ENCODE measurements around the gene SAA4.
"Not testable (repeated sequence)": the region's sequence is repeated elsewhere in the genome, so short reads cannot be mapped to it uniquely, and the experiment has no call there.

SAA4 gene, protein sequence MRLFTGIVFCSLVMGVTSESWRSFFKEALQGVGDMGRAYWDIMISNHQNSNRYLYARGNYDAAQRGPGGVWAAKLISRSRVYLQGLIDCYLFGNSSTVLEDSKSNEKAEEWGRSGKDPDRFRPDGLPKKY

DNA sequence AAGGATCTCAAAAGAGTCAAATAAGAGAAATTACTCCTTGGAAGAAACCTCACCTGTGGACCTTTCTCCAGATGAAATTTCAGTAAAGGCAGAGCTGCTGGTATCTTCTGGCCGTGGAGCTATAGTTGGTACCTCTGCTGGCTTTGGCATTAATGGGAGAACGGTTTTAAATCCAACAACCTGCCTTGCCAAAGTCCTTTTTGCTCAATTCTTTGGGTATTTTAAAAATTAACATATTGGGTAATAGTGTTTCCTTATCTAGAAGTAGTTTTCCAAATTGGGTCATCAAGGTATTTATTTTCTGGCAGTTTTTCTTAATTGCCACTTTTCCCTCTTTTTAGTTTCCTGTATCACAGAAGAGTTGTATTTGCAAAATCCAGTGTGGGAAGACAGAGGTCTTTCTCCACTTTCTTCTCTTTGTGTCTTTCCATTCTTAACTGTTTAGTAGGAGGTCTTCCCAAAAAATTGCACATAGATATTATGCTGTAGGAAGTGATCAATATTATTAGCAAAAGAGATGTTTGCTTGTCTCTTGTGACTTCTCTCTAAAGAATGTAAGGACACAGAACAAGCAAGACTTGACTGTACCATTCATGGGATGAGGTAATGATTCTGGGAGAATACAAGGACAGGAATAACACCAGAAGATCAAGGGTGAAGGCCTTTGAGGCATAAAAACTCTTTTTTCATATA, at the start of gene SAA4:
Gene SAA4 (minus strand): TSS at position 139 of the 693 bp plus-strand sequence. CDS start 876 bp downstream, outside the sequence.
- DNase-seq (ENCODE audit: low spot score) = no peak

DNA sequence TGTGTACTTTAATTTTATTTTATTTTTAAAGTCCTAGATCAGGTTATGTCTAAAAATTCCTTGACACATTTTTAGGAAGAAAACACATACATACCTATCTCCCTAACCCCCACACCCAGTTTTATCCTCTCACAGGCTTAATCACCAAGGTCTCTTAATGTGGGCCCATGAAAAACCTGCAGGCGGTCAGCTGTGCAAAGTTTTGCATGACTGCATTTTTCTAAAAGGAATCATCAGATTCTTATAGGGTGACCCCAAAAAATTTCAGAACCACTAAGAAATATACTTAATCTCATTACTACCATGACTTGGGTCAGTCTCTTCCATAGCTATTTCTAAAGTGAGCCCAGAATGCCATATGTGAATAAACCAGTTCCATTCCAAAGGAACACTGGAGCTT, 49.2 kb upstream of the SAA4 start:
- DNase-seq (ENCODE audit: low spot score) = no peak

GRCh38 chr11:18282626-18283025, 46.0 kb upstream of the SAA4 start:
- DNase-seq (ENCODE audit: low spot score) = no peak

GRCh38 chr11:18280438-18281045, 43.9 kb upstream of the SAA4 start:
- no peak for DNase-seq (ENCODE audit: low spot score)

- no peak for DNase-seq (ENCODE audit: low spot score)
Observed at GRCh38 chr11:18277565-18278271, 41.1 kb upstream of the SAA4 start.

GRCh38 chr11:18271206-18271605, 34.6 kb upstream of the SAA4 start:
- no peak for DNase-seq (ENCODE audit: low spot score)

- DNase-seq (ENCODE audit: low spot score) = no peak
Observed at GRCh38 chr11:18270102-18270501, 33.5 kb upstream of the SAA4 start.

DNA sequence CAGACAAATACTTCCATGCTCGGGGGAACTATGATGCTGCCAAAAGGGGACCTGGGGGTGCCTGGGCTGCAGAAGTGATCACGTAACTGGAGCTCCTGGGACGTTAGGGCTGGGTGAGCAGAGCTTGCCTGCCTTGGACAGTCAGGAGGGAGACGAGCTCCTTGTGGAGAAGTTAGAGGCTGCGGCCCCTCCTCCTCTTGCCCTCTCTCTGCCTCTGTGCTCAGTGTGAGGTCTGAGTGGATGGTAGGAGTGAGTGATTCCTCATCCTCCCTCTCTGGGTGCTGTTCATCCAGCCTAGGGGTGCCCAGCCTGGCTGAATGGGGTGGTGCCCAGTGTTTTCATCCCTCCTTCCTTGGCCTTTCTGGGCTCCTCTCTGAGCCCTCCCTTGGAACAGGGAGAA, 32.6 kb upstream of the SAA4 start:
- not testable (repeated sequence) for DNase-seq (ENCODE audit: low spot score)

DNA sequence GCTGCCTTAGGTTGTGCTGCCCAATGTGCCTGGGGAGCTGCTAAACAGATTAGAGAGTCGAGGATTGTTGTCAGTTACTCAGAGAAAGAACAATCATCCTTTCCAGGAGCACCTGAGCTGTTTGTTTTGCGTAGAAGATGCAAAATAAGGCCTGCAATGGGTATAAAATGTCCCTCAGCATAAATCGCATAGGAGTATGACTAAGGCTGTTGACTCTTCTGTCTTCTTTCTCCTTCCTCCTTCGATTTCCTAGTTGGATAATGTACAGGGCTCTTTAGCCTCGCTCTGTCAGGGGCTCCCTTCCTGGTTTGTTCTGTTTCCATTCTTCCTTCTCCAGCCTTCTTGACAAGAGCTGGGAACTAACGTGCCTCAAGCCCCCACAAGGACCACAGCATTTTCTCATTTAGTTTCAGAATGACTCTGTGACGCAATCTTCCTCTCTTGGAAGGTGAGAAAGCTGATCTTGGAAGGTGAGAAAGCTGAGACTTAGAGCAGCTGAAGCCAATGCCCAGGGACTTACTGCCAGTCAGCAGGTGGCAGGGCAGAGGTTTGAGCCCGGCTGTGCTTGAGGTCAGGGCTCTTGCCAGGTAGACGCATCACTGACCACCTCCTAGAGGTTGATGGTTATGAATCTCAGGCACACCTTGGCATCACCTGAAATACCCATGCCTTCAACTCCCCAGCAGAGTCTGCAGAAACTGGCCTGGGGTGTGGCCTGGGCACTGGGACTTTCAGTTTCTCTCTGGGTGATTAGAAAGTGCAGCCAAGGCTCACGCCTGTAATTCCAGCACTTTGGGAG, 30.9 kb upstream of the SAA4 start:
- not testable (repeated sequence) for DNase-seq (ENCODE audit: low spot score)

- DNase-seq (ENCODE audit: low spot score) = no peak
Observed at GRCh38 chr11:18265949-18266348, 29.3 kb upstream of the SAA4 start, which contains the start of gene SAA1. Gene SAA1 (plus strand): TSS chr11:18266264. CDS start chr11:18266888, 624 bp downstream.

DNA sequence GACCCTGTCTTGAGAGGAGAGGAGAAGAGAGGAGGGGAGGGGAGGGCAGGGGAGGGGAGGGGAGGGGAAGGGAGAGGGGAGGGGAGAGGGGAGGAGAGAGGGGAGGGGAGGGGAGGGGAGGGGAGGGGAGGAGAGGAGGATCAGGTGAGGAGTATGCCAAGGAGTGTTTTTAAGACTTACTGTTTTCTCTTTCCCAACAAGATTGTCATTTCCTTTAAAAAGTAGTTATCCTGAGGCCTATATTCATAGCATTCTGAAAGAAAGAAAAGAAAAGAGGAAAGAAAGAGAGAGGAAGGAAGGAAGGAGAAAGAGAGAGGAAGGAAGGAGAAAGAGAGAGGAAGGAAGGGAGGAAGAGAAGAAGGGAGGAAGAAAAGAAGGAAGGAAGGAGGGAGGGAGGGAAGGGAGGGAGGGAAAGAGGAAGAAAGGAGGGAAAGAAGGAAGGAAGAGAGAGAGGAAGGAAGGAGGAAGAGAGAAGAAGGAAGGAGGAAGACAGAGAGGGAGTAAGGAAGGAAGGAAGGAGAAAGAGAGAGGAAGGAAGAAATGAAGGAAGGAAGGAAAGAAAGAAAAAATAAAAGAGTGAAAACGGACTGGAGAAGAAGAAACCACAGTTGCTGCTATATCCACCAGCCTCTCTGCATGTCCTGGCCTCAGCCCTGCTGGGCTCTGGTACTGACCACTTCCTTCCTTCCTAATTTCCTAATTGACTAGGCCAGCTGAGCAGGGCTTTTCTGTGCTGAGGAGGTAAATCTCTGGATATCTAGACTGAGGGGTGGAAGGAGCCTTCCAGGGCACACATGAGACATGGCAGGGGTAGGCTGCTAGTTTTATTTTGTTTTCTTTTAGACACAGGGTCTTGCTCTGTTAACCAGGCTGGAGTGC, 28.3 kb upstream of the SAA4 start:
- DNase-seq (ENCODE audit: low spot score) = no peak

DNA sequence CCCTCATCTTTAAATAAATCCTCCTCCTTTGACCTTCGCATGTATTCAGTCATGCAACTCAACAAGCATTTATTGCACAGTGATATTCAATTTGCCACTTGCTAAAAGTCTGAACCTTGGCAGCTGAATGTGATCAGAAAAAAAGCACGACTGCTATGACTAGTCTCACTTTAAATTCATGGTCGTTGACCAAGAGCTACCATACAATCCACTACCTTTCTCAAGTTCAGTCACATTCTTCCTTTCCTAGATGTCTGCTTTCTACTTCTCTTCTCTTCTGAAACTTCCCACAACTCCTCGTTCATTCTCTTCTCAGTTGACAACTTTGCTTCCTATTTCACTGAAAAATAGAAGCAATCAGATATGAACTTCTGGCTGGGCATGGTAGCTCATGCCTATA, 27.4 kb upstream of the SAA4 start:
- no peak for DNase-seq (ENCODE audit: low spot score)

DNA sequence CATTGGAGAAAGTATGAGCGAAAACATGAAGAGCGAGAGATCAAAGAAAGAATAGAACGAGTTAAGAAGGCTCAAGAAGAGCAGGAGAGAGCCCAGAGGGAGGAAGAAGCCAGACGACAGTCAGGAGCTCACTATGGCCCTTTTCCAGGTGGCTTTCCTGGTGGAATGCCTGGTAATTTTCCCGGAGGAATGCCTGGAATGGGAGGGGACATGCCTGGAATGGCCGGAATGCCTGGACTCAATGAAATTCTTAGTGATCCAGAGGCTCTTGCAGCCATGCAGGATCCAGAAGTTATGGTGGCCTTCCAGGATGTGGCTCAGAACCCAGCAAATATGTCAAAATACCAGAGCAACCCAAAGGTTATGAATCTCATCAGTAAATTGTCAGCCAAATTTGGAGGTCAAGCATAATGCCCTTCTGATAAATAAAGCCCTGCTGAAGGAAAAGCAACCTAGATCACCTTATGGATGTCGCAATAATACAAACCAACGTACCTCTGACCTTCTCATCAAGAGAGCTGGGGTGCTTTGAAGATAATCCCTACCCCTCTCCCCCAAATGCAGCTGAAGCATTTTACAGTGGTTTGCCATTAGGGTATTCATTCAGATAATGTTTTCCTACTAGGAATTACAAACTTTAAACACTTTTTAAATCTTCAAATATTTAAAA, 26.2 kb upstream of the SAA4 start:
- DNase-seq (ENCODE audit: low spot score) = not testable (repeated sequence)

- no peak for DNase-seq (ENCODE audit: low spot score)
Observed at GRCh38 chr11:18261721-18262120, 25.1 kb upstream of the SAA4 start.

GRCh38 chr11:18259259-18259658, 22.7 kb upstream of the SAA4 start:
- peak; percentile 68 for DNase-seq (ENCODE audit: low spot score)

- no peak for DNase-seq (ENCODE audit: low spot score)
Observed at GRCh38 chr11:18254781-18255361, 18.3 kb upstream of the SAA4 start.

GRCh38 chr11:18253778-18254338, 17.3 kb upstream of the SAA4 start:
- no peak for DNase-seq (ENCODE audit: low spot score)

DNA sequence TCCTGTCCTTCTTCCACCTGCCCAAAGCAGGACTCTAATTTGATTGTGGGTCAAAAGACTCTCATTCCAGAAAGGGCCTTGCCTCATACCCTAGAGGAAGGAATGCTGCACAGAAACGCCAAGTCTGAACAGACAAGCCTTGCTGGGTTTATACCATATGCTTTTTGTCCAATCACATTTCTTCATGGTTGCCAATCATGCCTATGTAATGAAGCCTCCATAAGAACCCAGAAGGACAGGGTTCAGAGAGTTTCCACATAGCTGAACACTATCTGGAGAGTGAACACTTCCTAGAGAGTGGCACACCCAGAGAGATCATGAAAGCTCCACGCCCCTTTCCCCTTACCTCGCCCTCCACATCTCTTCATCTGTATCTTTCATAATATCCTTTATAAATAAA, 16.6 kb upstream of the SAA4 start:
- no peak for DNase-seq (ENCODE audit: low spot score)

GRCh38 chr11:18248561-18248960, 12.0 kb upstream of the SAA4 start, which contains the start of gene SAA2:
Gene SAA2 (minus strand): TSS chr11:18248668. CDS start chr11:18248011, 657 bp downstream.
- no peak for DNase-seq (ENCODE audit: low spot score)

DNA sequence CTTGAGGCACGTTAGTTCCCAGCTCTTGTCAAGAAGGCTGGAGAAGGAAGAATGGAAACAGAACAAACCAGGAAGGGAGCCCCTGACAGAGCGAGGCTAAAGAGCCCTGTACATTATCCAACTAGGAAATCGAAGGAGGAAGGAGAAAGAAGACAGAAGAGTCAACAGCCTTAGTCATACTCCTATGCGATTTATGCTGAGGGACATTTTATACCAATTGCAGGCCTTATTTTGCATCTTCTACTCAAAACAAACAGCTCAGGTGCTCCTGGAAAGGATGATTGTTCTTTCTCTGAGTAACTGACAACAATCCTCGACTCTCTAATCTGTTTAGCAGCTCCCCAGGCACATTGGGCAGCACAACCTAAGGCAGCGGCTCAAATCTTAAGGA, 10.6 kb upstream of the SAA4 start:
- not testable (repeated sequence) for DNase-seq (ENCODE audit: low spot score)

Data from HuH-7.5 (cell line).